Upper lobe of left lung (tissue), 4 donors: ENCODE results near the gene GALNT2.

Experiments used
- CTCF ChIP-seq, 6 experiments: fragments of 450-650 bp in 4 of 6; fragments of 200-600 bp in 2 of 6; sonication (generic) in 2 of 6; IDR thresholded peaks; one replicate each; pipeline ENCODE4 v1.5.1; 2016 to 2019; ENCODE audit warnings: antibody characterized with exemption in 6 of 6
- EP300 ChIP-seq, 4 donors: sonication (generic); formaldehyde crosslinking; IDR thresholded peaks; one replicate each; pipeline ENCODE4 v1.5.1; 2017; ENCODE audit warnings: antibody characterized with exemption in 4 of 4, control low read depth in 2 of 4
- POLR2A ChIP-seq, 4 donors: fragments of 450-650 bp; IDR thresholded peaks; one replicate each; pipeline ENCODE4 v1.5.1; 2016 to 2017; ENCODE audit warnings: antibody characterized with exemption in 4 of 4, mild to moderate bottlenecking in 2 of 4
- POLR2AphosphoS5 ChIP-seq, 2 donors: sonication (generic); formaldehyde crosslinking; IDR thresholded peaks; one replicate each; pipeline ENCODE4 v1.5.1; 2017; ENCODE audit warnings: antibody characterized with exemption in 2 of 2

DNA sequence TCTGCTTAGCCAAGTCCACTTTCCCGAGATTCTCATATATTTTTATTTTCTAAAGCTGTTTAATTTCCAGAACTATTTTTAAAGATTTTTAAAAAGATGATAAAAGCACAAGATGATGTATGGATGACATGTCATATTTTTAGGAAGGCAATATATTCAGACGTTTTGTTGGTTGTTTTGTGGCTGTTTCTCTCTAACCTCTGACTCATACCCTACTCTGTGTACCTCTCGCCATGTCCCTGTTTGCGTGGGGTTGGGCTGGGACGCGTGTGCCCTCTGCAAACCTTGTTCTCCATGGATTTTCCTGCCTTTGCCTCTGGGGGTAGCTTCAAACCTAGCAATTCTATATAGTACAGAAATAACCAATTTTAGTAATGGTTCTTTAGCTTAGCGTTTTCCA, 132.0 kb downstream of the GALNT2 start:
- TF ChIP-seq POLR2A (IDR thresholded peaks at IDR 0.05) = no peak
- TF ChIP-seq CTCF (IDR thresholded peaks at IDR 0.05) = no peak
- TF ChIP-seq POLR2AphosphoS5 (IDR thresholded peaks at IDR 0.05) = no peak
- no peak for TF ChIP-seq EP300 (IDR thresholded peaks at IDR 0.05)
